Measurements from ENCODE around the gene PDP2. TPM values are rescaled to one million over a fixed set of nuclear protein-coding genes. Genes with fewer than 3 reads are reported as not detected.

PDP2 gene
- total RNA-seq, 2 experiments from 2014 or later: 13.8 to 29.2 TPM

GRCh38 chr16:66908116-66908515, 27.8 kb downstream of the PDP2 start:
- DNase-seq (ENCODE audit: low spot score): no peak
- TF ChIP-seq CTCF (conservative IDR thresholded peaks at IDR 0.05; ENCODE audit: low read length) (no peak), EZH2phosphoT487 (IDR thresholded peaks at IDR 0.05; ENCODE audit: borderline replicate concordance, low read depth, low read length) (no peak)
- Histone ChIP-seq H3K4me1 (ENCODE audit: insufficient read depth, low read length, poor library complexity, severe bottlenecking) (no peaks in the 10 kb centered on the region), H3K9me3 (ENCODE audit: low read length) (no peaks in the 10 kb centered on the region), H3K9me2 (ENCODE audit: insufficient read depth, low read length) (no peaks in the 10 kb centered on the region), H3K79me2 (ENCODE audit: insufficient read depth, low read depth, low read length) (no peaks in the 10 kb centered on the region), H3K36me3 (ENCODE audit: insufficient read depth, low read length) (no peaks in the 10 kb centered on the region), H3K4me3 (ENCODE audit: low read depth, low read length, poor library complexity, severe bottlenecking) (no peak overlapping the region), H2AFZ (ENCODE audit: low read length) (no peak overlapping the region), H3K4me2 (ENCODE audit: low read length) (no peak overlapping the region), H4K20me1 (ENCODE audit: insufficient read depth, low read length) (no peaks in the 10 kb centered on the region), H3K27ac (ENCODE audit: low read depth, low read length, poor library complexity, severe bottlenecking) (no peak overlapping the region)
- ChIA-PET CTCF (ENCODE audit: unreplicated experiment) (no interaction called here), POLR2A (no interaction called here)
- intact Hi-C loops (cut with micrococcal nuclease; ENCODE audit: unreplicated experiment): no loop called here
- no TSS peak for BruUV-seq (replicated peaks)

GRCh38 chr16:66908762-66909559, 28.6 kb downstream of the PDP2 start:
- TF ChIP-seq CTCF (conservative IDR thresholded peaks at IDR 0.05; ENCODE audit: low read length): no peak
- TF ChIP-seq EZH2phosphoT487 (IDR thresholded peaks at IDR 0.05; ENCODE audit: borderline replicate concordance, low read depth, low read length): no peak
- no peak overlapping the region for H3K4me2 ChIP-seq (ENCODE audit: low read length)
- H2AFZ ChIP-seq (ENCODE audit: low read length): no peak overlapping the region
- H3K79me2 ChIP-seq (ENCODE audit: insufficient read depth, low read depth, low read length): no peaks in the 10 kb centered on the region
- intact Hi-C loops (cut with micrococcal nuclease; ENCODE audit: unreplicated experiment): no loop called here
- no peaks in the 10 kb centered on the region for H4K20me1 ChIP-seq (ENCODE audit: insufficient read depth, low read length)
- no TSS peak for BruUV-seq (replicated peaks)
- no peaks in the 10 kb centered on the region for H3K36me3 ChIP-seq (ENCODE audit: insufficient read depth, low read length)
- no peak for DNase-seq (ENCODE audit: low spot score)
- no peak overlapping the region for H3K27ac ChIP-seq (ENCODE audit: low read depth, low read length, poor library complexity, severe bottlenecking)
- no peaks in the 10 kb centered on the region for H3K4me1 ChIP-seq (ENCODE audit: insufficient read depth, low read length, poor library complexity, severe bottlenecking)
- CTCF ChIA-PET (ENCODE audit: unreplicated experiment): no interaction called here
- no peaks in the 10 kb centered on the region for H3K9me2 ChIP-seq (ENCODE audit: insufficient read depth, low read length)
- no peak overlapping the region for H3K4me3 ChIP-seq (ENCODE audit: low read depth, low read length, poor library complexity, severe bottlenecking)
- POLR2A ChIA-PET: interaction anchor here (0.7 to 0.8 kb wide), 2 partner anchors 11 to 350 kb away, joined by 3 read pairs; no protein-coding TSS in a partner anchor
- no peaks in the 10 kb centered on the region for H3K9me3 ChIP-seq (ENCODE audit: low read length)

Measured in OCI-LY7 (cell line).